Panc1 (cell line): ENCODE measurements around the gene SCYGR7. TPM values are rescaled to one million over a fixed set of nuclear protein-coding genes. Genes with fewer than 3 reads are reported as not detected.

ENCODE experiments used
- ATAC-seq: fragments of 200-7000 bp; cut with Tn5 transposase; 2 replicates; pipeline ENCODE4 v1.9.1; 2020; ENCODE audit warnings: mild to moderate bottlenecking, moderate library complexity
- BruUV-seq: library from RNA; stranded (reverse); fragments of 400-500 nt; replicated peaks from 2 replicates; lab custom pipeline; 2021; lab: Mats Ljungman, UMichigan
- CTCF ChIA-PET: fragments of 300-600 bp; sonication (Branson Sonifier 250); formaldehyde crosslinking; loops from one replicate; lab custom pipeline; 2022; ENCODE audit warnings: antibody characterized with exemption; lab: Charles Lee
- POLR2A ChIA-PET: fragments of 300-600 bp; sonication (Branson Sonifier 250); formaldehyde crosslinking; loops from one replicate; lab custom pipeline; 2022; ENCODE audit warnings: antibody characterized with exemption; lab: Charles Lee
- DNase-seq: peaks from one replicate; pipeline ENCODE4 v3.0.0-alpha.2; 2010; ENCODE audit warnings: low read depth, low spot score
- H3K27ac ChIP-seq: 2 replicates; pipeline ENCODE4 v1.5.1; 2011; ENCODE audit warnings: mild to moderate bottlenecking, low read length, inconsistent platforms
- H3K27me3 ChIP-seq: fragments of 200-500 bp; sonication (Bioruptor generic); 2 replicates; pipeline ENCODE4 v1.6.0; 2014; ENCODE audit warnings: low read length, inconsistent platforms; ENCODE audit not compliant: control insufficient read depth, insufficient read depth
- H3K36me3 ChIP-seq: fragments of 200-500 bp; sonication (Bioruptor generic); 2 replicates; pipeline ENCODE4 v1.5.1; 2014; ENCODE audit warnings: inconsistent platforms, mild to moderate bottlenecking, low read length, moderate library complexity; ENCODE audit not compliant: control insufficient read depth, insufficient read depth
- H3K4me1 ChIP-seq: 2 replicates; pipeline ENCODE4 v1.5.1; 2011; ENCODE audit warnings: inconsistent platforms, mild to moderate bottlenecking, low read length, moderate library complexity; ENCODE audit not compliant: control insufficient read depth, insufficient read depth
- H3K4me3 ChIP-seq, 2 experiments: 2 replicates each; pipeline ENCODE4 v1.5.1; 2011 to 2012; ENCODE audit warnings: low read depth in 2 of 2, low read length in 2 of 2, mild to moderate bottlenecking in 2 of 2, inconsistent platforms in 1 of 2, moderate library complexity in 1 of 2
- H3K9me3 ChIP-seq: fragments of 200-500 bp; sonication (Bioruptor generic); 2 replicates; pipeline ENCODE4 v1.5.1; 2014; ENCODE audit warnings: low read depth, mild to moderate bottlenecking, inconsistent platforms, low read length, moderate library complexity; ENCODE audit not compliant: control insufficient read depth, insufficient read depth
- POLR2AphosphoS5 ChIP-seq: IDR thresholded peaks from 2 replicates; pipeline ENCODE4 v1.6.1; 2012; ENCODE audit warnings: mild to moderate bottlenecking, low read depth, low read length, moderate library complexity
- SIN3A ChIP-seq: IDR thresholded peaks from 2 replicates; pipeline ENCODE4 v1.6.1; 2012; ENCODE audit warnings: low read depth, mild to moderate bottlenecking, low read length, moderate library complexity, borderline replicate concordance; ENCODE audit not compliant: insufficient read depth
- TCF7L2 ChIP-seq: IDR thresholded peaks from 2 replicates; pipeline ENCODE4 v1.6.1; 2011; ENCODE audit warnings: mild to moderate bottlenecking, low read depth, low read length, inconsistent platforms
- in situ Hi-C: cut with HindIII; loops from 2 replicates; pipeline ENCODE4 v1.10.0; 2016; ENCODE audit warnings: low sequenced_read_pairs, low pct_unique_long_range_greater_than_20kb
- intact Hi-C: fragments of 100-400 bp; cut with micrococcal nuclease; formaldehyde crosslinking; loops from one replicate; pipeline ENCODE4 v1.10.0; 2022; ENCODE audit not compliant: unreplicated experiment
- total RNA-seq: library from RNA; stranded (reverse); gene quantifications from one replicate; pipeline ENCODE4 v1.2.1, GENCODE V29; 2021; ENCODE audit not compliant: unreplicated experiment
- TF ChIP-seq, protein P1 (sequence below): fragments of 450-650 bp; IDR thresholded peaks from 2 replicates; pipeline ENCODE4 v1.5.1; 2017; ENCODE audit warnings: mild to moderate bottlenecking
- TF ChIP-seq, protein P2 (sequence below), 2 experiments: IDR thresholded peaks; 2 replicates each; pipeline ENCODE4 v1.6.1; 2011 to 2012; ENCODE audit warnings: low read depth in 2 of 2, control low read depth in 1 of 2, low read length in 1 of 2, mild to moderate bottlenecking in 1 of 2, moderate library complexity in 1 of 2; ENCODE audit not compliant: insufficient read depth in 1 of 2

Gene SCYGR7
- total RNA-seq, 1 experiment from 2014 or later = not detected

DNA sequence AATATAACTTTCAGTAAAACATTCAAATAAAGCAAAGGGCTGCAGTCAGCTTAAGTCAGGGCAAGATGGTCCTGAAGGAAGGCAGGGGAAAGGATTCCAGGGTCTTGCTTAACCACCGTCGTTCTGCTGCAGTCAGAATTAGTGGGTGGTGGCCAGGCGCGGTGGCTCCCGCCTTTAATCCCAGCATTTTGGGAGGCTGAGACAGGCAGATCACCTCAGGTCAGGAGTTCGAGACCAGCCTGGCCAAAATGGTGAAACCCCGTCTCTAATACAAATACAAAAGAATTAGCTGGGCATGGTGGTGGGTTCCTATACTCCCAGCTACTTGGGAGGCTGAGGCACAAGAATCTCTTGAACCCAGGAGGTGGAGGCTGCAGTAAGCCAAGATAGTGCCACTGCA is 17.1 kb upstream of the SCYGR7 start:
- no TSS peak for BruUV-seq
- ChIA-PET CTCF (no interaction called here), POLR2A (no interaction called here)
- H3K27me3 ChIP-seq = no peaks in the 10 kb centered on the region
- no peaks in the 10 kb centered on the region for H3K9me3 ChIP-seq
- ATAC-seq = no peak
- no peaks in the 10 kb centered on the region for H3K4me1 ChIP-seq
- no peaks in the 10 kb centered on the region for H3K36me3 ChIP-seq
- intact Hi-C loops (no loop called here), in situ Hi-C loops (no loop called here)
- no peak for DNase-seq
- no peak overlapping the region for H3K27ac ChIP-seq
- H3K4me3 ChIP-seq = no peak overlapping the region
- TF ChIP-seq TCF7L2 = no peak
- TF ChIP-seq, protein P1, sequence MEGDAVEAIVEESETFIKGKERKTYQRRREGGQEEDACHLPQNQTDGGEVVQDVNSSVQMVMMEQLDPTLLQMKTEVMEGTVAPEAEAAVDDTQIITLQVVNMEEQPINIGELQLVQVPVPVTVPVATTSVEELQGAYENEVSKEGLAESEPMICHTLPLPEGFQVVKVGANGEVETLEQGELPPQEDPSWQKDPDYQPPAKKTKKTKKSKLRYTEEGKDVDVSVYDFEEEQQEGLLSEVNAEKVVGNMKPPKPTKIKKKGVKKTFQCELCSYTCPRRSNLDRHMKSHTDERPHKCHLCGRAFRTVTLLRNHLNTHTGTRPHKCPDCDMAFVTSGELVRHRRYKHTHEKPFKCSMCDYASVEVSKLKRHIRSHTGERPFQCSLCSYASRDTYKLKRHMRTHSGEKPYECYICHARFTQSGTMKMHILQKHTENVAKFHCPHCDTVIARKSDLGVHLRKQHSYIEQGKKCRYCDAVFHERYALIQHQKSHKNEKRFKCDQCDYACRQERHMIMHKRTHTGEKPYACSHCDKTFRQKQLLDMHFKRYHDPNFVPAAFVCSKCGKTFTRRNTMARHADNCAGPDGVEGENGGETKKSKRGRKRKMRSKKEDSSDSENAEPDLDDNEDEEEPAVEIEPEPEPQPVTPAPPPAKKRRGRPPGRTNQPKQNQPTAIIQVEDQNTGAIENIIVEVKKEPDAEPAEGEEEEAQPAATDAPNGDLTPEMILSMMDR = no peak
- TF ChIP-seq, protein P2, sequence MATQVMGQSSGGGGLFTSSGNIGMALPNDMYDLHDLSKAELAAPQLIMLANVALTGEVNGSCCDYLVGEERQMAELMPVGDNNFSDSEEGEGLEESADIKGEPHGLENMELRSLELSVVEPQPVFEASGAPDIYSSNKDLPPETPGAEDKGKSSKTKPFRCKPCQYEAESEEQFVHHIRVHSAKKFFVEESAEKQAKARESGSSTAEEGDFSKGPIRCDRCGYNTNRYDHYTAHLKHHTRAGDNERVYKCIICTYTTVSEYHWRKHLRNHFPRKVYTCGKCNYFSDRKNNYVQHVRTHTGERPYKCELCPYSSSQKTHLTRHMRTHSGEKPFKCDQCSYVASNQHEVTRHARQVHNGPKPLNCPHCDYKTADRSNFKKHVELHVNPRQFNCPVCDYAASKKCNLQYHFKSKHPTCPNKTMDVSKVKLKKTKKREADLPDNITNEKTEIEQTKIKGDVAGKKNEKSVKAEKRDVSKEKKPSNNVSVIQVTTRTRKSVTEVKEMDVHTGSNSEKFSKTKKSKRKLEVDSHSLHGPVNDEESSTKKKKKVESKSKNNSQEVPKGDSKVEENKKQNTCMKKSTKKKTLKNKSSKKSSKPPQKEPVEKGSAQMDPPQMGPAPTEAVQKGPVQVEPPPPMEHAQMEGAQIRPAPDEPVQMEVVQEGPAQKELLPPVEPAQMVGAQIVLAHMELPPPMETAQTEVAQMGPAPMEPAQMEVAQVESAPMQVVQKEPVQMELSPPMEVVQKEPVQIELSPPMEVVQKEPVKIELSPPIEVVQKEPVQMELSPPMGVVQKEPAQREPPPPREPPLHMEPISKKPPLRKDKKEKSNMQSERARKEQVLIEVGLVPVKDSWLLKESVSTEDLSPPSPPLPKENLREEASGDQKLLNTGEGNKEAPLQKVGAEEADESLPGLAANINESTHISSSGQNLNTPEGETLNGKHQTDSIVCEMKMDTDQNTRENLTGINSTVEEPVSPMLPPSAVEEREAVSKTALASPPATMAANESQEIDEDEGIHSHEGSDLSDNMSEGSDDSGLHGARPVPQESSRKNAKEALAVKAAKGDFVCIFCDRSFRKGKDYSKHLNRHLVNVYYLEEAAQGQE (IDR thresholded peaks at IDR 0.05; ENCODE audit: insufficient read depth in 1 of 2, low read depth in 2 of 2, low read length in 1 of 2) = no peak
- TF ChIP-seq POLR2AphosphoS5 = no peak
- TF ChIP-seq SIN3A = no peak

DNA sequence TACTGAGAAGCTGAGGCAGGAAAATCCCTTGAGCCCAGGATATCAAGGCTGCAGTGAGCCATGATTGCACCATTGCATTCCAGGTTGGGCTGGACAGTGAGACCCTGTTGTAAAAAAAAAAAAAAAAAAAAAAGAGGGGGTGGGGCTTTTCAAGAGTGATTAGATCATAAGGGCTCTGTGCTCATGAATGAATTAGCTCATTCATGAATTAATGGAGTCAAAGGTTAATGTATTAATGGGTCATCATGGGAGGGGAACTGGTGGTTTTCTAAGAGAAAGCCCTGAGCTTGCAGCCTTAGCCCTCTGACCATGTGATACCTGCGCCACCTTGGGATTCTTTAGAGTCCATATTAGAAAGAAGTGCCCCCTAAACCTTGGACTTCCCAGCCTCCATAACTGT is 14.8 kb upstream of the SCYGR7 start:
- no peaks in the 10 kb centered on the region for H3K27me3 ChIP-seq
- no peak overlapping the region for H3K27ac ChIP-seq
- no peaks in the 10 kb centered on the region for H3K4me1 ChIP-seq
- ChIA-PET CTCF (interaction anchor here (0.7 to 1.6 kb wide), 2 partner anchors 55 to 69 kb away, joined by 9 to 10 read pairs; no protein-coding TSS in a partner anchor), POLR2A (interaction anchor here (0.6 kb wide), 1 partner anchor 27 kb away, joined by 3 read pairs; no protein-coding TSS in a partner anchor)
- in situ Hi-C loops = no loop called here
- TF ChIP-seq POLR2AphosphoS5 (no peak), TCF7L2 (no peak), SIN3A (no peak)
- TF ChIP-seq, protein P2 (IDR thresholded peaks at IDR 0.05; ENCODE audit: insufficient read depth in 1 of 2, low read depth in 2 of 2, low read length in 1 of 2) = no peak
- TF ChIP-seq, protein P1 = no peak
- DNase-seq (no peak), ATAC-seq (no peak)
- no TSS peak for BruUV-seq
- H3K36me3 ChIP-seq = no peaks in the 10 kb centered on the region
- intact Hi-C loops = no loop called here
- H3K9me3 ChIP-seq = no peaks in the 10 kb centered on the region
- no peak overlapping the region for H3K4me3 ChIP-seq
